ENCODE measurements around the gene UBE2Q2.
A peak's percentile ranks its signal among the peaks of the same experiment; 100 is the strongest.
"Not testable (repeated sequence)": the region's sequence is repeated elsewhere in the genome, so short reads cannot be mapped to it uniquely, and the experiment has no call there.

UBE2Q2 gene

GRCh38 chr15:75827691-75828090 lies 15.6 kb upstream of the UBE2Q2 start:
- no peak for DNase-seq

GRCh38 chr15:75828429-75828828 lies 14.8 kb upstream of the UBE2Q2 start:
- DNase-seq: no peak

GRCh38 chr15:75830910-75831805 lies 12.1 kb upstream of the UBE2Q2 start:
- no peak for DNase-seq

GRCh38 chr15:75831806-75832102 lies 11.5 kb upstream of the UBE2Q2 start:
- DNase-seq: no peak

GRCh38 chr15:75832114-75832513 lies 11.1 kb upstream of the UBE2Q2 start:
- DNase-seq: no peak

- no peak for DNase-seq
Observed at GRCh38 chr15:75834021-75834420, 9.2 kb upstream of the UBE2Q2 start.

- DNase-seq: no peak
Observed at GRCh38 chr15:75835990-75836958, 7.0 kb upstream of the UBE2Q2 start.

GRCh38 chr15:75836959-75837334 lies 6.3 kb upstream of the UBE2Q2 start:
- DNase-seq: peak; percentile 86

GRCh38 chr15:75840659-75841058 lies 2.6 kb upstream of the UBE2Q2 start:
- peak; percentile 86 for DNase-seq

- no peak for DNase-seq
Observed at GRCh38 chr15:75841626-75842025, 1.6 kb upstream of the UBE2Q2 start.

GRCh38 chr15:75843678-75844581 lies 683 bp downstream of the UBE2Q2 start:
- peak; percentile 61 for DNase-seq

GRCh38 chr15:75844629-75845335 lies 1.5 kb downstream of the UBE2Q2 start:
- DNase-seq: no peak

GRCh38 chr15:75849167-75849566 lies 5.9 kb downstream of the UBE2Q2 start:
- no peak for DNase-seq

GRCh38 chr15:75850708-75851107 lies 7.5 kb downstream of the UBE2Q2 start:
- no peak for DNase-seq

- peak; percentile 8 for DNase-seq
Observed at GRCh38 chr15:75851566-75851965, 8.3 kb downstream of the UBE2Q2 start.

GRCh38 chr15:75857886-75858285 lies 14.6 kb downstream of the UBE2Q2 start:
- no peak for DNase-seq

- DNase-seq: no peak
Observed at GRCh38 chr15:75861750-75862402, 18.6 kb downstream of the UBE2Q2 start.

- DNase-seq: no peak
Observed at GRCh38 chr15:75862796-75863195, 19.5 kb downstream of the UBE2Q2 start.

- no peak for DNase-seq
Observed at GRCh38 chr15:75864213-75865059, 21.2 kb downstream of the UBE2Q2 start.

GRCh38 chr15:75866045-75866444 lies 22.8 kb downstream of the UBE2Q2 start:
- DNase-seq: not testable (repeated sequence)

Measured in fibroblast of skin of scalp (primary cell).